Stimulated activated naive CD4-positive, alpha-beta T cell (primary cell): ENCODE data around the gene GVQW3.

ENCODE experiments used
- DNase-seq, 6 experiments: peaks; one replicate each; lab custom pipeline; 2025; lab: John Stamatoyannopoulos, UW

GVQW3 gene

GRCh38 chr11:76445121-76446084, 64.3 kb downstream of the GVQW3 start:
- DNase-seq = peak in 4 of 6 experiments; percentile 20 to 64 (median 38)

- no peak for DNase-seq
Observed at GRCh38 chr11:76448506-76448905, 67.4 kb downstream of the GVQW3 start.

- no peak for DNase-seq
Observed at GRCh38 chr11:76453248-76453647, 72.1 kb downstream of the GVQW3 start.

GRCh38 chr11:76455331-76455730, 74.2 kb downstream of the GVQW3 start:
- no peak for DNase-seq

GRCh38 chr11:76455931-76456330, 74.8 kb downstream of the GVQW3 start:
- no peak for DNase-seq

- no peak for DNase-seq
Observed at GRCh38 chr11:76456571-76456970, 75.4 kb downstream of the GVQW3 start.
